OCI-LY1 (cell line): ENCODE measurements around the gene HDAC9.

Experiments
- CTCF ChIP-seq: fragments of 200-600 bp; sonication (generic), shearing (Covaris generic); IDR thresholded peaks from 2 replicates; pipeline ENCODE4 v1.5.1; 2017; ENCODE audit warnings: mild to moderate bottlenecking, antibody characterized with exemption, low read length, moderate library complexity, mixed read lengths
- EZH2 ChIP-seq: fragments of 200-600 bp; sonication (generic), shearing (Covaris generic); IDR thresholded peaks from 2 replicates; pipeline ENCODE4 v1.8.0; 2017; ENCODE audit warnings: borderline replicate concordance, mixed run types, mild to moderate bottlenecking, antibody characterized with exemption, low read length, moderate library complexity, mixed read lengths

- TF ChIP-seq EZH2 (no peak), CTCF (no peak)
Measured at GRCh38 chr7:18671176-18671575, 175.6 kb downstream of the HDAC9 start.
